ENCODE measurements around the gene CAB39.

Gene CAB39

DNA sequence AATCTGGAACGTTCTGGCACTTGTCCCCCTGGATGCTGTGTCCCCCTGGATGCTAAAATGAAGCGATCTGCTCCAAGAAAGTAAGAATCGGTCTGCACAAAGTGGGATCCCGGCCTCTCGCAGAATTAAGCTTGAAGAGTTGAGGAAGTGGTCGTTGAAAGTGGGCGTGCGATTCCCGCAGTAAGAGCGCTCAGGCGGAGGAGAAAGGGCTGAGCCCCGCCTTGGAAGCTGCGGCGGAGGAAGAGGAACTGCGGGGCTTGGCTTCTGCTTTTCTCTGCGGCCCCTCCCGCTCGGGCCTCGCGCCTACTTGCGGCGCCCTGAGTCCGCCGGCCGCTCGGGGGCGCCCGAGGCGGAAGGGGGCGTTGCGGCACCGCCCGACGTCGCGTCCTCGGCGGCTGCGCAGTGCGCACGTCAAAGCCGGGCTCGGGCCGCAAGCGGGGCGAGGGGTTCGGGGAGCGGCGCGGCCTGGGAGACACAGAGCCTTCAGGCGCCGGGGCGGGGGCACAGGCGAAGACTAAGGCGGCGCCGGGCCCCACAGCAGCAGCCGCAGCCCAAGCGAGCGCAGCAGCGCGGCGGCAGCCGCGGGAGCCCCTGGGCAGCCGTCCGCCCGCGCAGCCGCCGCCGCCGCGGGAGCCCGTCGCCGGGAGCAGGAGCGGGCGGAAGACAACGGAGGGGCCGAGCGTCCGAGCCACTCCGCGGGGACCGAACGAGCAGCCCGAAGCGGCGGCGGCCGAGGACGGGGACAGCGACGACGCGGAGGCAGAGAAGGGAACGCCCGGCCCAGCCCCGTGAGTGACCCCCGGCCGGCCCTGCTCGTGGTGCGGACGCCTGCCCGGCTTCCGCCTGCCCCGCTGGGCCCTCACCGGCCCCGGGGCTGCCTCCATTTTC is at the start of gene CAB39:
CAB39 (plus strand) TSS at position 400 of the 888 bp plus-strand sequence. CDS start 47,160 bp downstream, outside the sequence.
- peak; percentile 94 for DNase-seq

DNA sequence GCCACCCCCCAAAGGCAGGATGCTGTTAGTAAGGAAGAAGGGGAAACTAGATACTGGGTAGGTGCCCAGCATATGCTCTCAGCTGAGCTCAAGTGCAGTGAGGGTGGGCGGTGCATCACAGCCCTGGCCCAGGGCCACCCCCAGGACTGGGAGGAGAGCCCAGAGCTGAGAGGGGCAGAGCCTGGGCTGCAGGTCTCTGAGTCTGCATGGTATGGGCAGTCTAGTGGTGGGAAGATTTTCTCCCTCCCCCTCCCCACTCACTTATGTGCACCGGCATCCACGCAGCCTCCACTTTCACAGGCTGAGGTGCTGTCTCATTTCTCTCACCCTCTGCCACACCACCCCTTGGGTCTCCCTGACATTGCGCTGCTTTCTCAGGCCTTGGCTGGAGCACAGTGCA is 48.5 kb upstream of the CAB39 start:
- peak; percentile 52 for DNase-seq

DNA sequence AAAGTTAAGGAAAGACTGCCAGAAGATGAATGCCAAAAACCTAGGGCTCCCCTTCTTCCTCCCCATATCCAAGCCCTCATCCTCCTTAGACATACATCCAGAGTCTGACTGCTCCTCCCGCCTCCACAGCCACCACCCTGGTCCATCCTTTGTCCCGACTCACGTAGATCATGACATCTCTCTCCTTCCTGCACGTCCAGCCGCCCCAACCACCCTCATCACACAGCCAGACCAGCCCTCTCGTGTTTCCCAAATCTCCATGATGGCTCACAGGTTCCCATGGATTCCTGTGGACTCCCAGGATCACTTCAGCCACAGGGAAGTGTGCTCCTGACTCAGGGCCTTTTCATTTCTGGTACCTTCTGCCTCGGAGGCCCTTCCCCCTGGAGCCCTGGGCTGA is 47.8 kb upstream of the CAB39 start:
- no peak for DNase-seq

DNA sequence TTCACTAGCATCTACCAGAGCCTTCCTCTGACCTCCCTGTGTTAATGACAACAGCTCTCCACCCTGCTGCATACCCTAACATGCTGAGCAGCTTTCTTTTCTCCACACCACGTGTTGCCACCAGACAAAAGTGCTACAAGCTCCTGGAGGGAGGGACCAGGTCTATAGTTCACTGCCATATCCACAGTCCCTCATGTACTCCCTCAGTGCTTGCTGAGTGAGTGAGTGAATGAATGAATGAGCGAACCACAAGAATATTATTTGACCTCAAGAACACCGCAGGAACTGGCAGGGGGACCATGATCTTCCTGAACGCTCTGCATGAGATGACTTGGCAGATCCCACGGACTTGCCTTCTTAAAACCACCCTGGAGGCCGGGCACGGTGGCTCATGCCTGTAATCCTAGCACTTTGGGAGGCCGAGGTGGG is 47.4 kb upstream of the CAB39 start:
- DNase-seq = no peak

DNA sequence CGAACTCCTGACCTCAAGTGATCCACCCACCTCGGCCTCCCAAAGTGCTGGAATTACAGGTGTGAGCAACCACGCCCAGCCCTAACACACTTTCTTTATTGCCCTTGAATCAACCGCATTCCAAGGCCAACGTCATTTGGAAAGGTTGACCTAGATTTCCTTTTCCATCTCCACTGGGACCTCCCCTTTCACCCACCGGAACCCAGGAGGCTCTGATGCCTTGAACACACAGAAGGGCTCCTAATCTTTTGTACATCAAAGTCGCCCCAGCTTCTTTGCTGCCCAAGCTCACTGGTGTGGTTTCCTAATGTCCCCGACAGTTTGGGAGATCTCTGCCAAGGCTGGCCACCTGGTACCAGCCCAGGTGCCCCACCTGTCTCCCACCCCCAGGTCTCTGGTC is 46.2 kb upstream of the CAB39 start:
- DNase-seq = no peak

DNA sequence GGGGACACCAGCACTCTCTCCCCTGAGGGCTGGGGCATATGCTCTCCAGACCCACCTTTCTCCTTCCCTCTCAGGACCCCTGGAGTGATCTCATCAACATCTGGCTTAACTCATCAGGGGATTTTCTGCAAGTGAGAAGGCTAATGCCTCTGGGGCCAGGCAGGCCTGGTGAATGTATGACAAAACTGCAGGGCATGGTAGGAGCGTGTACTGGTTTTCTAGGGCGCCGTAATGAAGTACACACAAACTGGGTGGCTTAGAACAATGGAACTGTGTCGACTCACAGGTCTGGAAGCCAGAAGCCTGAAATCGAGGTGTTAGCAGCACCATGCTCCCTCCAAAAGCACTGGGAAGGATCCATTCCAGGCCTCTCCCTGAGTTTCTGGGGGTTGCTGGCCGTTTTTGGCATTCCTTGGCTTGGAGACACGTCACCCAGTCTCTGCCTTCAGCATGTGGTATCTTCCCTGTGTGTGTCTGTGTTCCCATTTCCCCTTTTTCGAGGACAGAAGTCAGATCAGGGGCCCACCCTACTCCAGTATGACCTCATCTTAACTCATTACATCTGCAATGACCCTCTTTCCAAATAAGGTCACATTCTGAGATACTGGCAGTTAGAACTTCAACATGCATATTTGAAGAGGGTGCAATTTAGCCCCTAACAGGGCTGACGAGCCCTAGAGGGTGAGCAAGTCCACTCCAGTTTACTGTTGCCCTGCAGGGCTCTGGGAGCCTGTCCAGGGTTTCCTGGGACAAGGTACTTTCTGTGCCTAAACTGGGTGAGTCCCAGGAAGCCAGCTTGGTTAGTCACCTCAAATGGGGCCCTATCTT is 45.5 kb upstream of the CAB39 start:
- DNase-seq = no peak

DNA sequence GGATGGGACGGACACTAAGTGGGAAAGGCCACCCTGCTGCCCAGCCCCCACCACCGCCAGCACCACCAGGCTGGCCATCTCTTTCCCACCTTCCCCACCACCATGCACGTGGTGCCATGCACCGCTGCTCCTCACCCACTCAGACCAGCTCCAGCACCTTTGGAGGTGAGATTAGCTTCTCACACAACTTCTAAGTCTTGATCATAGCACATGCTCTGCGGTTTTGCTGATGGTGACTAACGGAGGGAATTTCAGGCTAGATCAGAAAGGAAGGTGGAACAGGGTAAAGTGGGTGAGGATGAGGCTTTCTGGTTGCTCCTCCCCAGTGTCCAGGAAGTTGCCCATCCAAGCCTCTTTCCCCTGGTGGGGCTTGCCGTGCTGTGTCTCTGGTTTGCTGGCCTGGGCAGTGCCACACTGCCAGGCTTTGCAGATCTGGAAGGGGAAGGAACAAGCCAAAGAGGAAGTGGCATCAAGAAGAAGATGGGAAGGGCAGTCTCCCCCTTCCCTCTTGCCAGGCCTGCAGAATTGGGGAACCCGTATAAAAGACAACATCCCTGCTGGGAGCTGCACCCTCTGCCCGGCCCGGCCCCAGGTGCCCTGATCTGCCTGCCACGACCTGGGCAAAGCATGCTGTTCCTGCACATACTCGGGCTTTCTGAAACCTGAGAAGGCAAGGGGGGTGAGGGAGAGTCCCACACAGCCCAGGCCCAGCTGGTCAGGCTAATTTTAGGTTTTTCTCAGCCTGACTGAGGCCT is 44.3 kb upstream of the CAB39 start:
- DNase-seq = peak; percentile 75

DNA sequence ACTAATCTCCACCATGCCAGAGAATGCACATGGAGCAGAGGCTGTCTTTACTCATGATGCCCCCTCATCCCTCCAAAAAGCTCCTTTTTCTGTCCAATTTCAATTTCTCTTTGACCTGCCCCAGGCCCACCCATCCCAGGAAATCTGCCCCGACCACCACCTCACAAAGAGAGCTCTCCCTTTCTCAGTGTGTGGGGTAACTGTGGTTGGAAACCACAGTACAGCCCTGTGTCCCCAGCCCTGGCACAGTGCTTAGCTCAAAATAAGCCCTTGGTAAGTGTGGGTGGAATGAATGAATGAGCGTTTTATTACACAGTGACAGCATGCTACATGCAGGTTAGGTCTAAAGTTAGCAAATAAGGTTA is 43.7 kb upstream of the CAB39 start:
- DNase-seq = no peak

DNA sequence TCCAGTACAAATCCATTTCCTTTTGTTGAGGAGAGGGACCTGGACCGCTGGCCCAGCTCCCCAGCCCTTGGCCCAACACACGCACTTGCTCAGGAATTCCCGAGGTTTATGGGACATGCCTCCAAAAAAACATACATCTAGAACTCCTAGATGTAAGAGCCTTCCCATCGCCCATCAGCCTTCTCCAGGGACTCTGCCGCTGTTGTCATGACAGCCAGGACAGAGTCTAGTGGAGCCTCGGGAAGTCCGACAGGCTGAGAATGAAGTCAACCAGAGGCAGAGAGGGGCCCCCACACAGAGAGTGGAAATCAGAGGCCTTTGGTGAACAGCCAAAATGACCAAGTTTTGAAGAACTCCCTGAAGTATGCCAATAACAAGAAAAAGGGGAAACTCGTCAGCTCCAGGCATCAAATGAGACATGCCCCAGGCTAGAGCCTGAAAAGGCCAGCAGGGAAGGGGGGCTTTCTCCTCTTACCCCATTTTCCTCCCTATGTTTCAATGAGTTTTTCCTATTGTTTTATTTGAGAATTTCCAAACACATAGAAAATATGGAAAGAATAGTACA is 43.2 kb upstream of the CAB39 start:
- DNase-seq = no peak

DNA sequence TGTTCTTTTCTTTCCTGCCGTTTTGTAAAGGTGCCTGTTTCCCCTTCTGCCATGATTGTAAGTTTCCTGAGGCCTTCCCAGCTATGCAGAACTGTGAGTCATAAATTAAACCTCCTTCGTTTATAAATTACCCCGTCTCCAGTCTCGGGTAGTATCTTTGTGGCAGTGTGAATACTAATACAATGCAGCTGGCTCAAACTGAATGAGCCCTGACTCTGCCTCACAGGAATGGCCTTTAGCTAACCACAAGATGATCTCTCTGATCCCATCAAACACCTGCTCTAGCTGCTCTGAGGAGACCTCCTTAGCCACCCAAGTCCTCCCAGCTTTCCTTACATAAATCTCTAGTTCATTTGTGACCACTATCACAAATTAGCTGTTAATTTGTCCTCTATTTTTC is 41.5 kb upstream of the CAB39 start:
- DNase-seq = no peak

DNA sequence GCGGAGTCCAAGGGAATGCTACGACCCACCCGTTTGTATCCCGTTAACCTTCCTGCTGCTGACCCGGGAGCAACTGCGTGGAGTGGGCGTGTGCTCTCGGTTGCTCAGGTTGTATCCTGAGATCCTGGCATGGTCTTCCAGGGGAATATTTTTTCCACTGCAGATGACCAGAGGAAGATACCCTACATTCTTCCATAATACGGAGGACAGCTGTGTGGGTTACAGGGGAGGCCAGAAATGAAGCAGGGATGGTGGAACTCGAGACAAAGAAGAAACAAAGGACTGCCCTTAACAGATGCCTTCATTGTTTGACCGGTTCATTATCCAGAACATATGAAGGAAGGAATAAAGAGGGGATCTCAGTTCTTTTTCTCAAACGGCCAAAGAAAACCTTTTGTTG is 39.8 kb upstream of the CAB39 start:
- no peak for DNase-seq

DNA sequence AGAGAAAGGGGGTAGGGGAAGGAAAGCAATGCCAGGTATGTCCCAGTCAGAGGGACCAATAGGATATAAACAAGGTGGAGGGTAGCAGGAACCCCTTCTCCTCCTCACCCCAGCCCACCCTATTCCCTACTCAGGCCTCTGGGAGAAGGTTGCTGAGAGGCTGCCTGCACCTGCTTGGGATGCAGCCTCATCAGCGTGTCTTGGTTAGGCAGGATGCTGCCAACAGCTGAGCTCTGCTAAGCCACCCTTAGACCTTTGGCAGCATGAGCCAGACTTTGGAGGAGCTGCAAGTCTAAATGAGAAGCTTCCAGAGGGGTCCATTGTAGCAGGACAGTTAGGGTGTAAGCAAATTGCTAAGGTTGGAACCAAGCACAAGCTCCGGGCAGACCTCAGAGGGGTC is 38.2 kb upstream of the CAB39 start:
- no peak for DNase-seq

DNA sequence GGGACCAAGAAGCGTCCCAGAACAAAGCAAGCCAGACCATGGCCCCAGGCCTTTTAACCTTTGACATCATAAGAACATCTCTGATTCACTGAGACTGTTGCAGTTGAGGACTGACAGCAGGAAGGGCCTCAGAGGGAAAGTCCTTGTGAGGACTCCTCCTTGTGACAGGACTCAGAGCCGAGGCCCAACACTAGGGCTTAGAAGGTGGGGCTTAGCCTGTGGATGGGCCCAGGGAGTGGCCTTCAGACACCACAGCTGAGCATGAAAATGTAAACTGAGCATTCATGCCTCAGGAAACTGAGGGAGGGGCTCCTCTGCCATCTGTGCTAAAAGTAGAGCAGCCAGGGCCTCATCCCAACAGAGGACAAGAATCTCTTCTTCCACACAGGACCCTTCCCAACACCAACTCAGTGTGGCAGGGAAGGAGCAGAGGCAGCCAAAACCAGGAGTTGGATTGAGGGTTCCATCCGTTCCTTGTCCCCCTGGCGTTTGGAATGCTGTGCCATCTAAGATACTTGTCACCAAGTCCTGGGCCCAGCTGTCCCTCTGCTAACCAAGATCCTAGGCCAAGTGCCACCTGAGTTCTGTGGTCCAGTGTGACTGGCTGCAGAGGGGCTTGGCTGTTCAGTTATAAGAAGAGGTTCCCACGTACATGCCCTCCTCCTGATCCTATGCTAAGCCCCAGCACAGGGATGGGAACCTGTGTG is 37.5 kb upstream of the CAB39 start:
- no peak for DNase-seq

DNA sequence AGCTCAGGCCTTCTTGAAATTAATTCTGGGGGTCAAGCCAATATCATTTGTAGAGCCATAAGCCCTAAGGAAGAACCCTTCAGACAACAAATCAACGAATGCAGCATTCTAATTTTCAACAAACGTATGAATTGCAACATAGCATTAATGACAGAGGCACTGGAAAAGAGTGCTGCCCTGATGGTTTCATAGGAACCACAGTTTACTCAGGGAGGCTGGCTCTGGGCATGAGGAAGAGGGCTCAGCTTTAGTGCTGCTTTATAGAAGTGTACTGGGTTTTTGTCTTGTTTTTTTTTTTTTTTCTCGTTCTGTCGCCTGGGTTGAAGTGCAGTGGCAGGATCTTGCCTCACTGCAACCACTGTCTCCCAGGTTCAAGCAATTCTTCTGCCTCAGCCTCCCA is 36.1 kb upstream of the CAB39 start:
- DNase-seq = no peak

DNA sequence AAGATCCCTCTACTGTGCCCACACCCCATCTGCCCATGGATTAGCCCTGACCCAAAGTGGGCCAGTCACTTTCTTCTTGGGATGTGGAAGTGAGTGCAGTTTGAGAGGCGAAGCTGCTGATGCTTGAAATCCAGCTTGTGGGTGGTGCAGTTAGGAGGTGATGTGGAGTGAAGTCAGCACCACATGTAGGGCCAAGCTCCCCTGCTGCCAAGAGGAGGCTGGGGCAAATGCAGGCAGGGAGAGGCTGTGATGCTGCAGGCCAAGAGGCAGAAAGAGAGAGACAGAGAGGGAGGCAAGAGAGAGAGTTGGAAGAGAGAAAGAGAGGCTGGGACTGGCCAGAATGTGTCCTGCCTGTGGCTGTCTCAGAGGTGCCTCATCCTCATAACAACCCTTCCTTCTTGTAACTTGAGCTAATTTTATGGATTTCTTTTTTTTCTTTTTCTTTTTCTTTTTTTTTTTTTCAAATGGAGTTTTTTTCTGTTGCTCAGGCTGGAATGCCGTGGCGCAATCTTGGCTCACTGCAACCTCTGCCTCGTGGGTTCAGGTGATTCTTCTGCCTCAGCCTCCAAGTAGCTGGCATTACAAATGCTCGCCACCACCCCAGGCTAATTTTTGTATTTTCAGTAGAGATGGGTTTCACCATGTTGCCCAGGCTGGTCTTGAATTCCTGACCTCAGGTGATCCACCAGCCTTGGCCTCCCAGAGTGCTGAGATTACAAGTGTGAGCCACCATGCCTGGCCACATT is 35.3 kb upstream of the CAB39 start:
- no peak for DNase-seq

DNA sequence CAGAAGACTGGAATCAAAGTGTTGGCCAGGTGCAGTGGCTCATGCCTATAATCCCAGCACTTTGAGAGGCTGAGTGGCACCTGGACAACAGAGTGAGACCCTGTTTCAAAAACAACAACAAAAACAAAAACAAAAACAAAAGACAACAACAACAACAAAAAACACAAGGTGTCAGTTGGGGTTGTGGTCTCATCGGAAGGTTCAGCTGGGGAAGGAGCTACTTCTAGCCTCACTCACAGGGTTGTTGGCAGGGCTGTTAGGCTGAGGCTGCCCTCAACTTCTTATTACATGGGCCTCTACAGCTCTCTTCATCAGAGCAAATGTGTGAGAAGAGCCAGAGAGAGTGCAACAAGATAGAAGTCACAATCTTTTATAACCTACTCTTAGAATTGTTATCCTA is 34.6 kb upstream of the CAB39 start:
- no peak for DNase-seq

DNA sequence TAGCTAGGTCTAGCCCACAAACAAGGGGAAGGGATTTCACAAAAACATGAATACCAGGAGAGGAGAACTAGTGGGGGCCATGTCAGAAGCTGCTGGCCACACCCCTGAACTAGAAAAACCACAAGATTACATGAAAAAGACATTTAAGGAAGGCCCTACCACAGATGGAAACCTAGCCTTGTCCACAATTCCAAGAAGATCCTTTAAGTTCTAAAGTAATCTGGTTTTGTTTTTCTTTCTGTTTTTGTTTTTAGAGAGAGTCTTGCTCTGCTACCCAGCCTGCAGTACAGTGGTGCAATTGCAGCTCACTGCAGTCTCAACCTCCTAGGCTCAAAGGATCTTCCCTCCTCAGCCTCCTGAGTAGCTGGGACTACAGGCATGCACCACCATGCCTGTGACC is 34.2 kb upstream of the CAB39 start:
- DNase-seq = no peak

DNA sequence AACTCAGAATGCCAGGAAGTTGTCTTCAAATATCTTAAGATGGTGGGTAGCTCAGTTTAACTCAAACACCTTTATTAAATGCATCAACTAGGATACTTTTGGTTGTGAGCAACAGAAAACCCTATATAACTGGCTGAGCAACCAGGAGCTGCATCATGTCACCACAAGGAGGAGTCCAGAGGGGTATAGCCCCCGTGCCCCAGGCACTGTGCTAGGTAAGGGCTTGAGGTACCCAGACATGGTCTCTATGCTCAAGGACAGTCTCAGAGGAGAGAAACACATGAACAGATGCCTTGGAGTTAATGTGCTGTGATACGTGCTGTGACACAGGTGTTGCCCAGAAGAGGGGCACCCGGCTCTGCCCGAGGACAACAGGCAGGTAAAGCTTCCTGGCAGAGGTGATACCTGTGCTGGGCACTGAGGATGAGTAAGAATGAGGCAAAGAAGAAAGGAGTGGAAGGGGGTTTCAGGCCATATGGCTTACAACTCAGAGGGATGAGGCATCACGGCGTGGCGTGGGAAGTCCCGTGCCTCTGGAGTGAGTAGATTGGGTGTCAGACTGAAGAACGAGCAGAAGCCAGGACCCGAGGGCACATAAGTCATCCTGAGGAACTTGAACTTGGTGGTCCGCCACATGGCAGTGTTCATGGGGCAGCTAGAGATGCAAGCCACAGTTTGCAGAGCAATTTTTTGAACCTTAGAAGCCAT is 32.0 kb upstream of the CAB39 start:
- no peak for DNase-seq

DNA sequence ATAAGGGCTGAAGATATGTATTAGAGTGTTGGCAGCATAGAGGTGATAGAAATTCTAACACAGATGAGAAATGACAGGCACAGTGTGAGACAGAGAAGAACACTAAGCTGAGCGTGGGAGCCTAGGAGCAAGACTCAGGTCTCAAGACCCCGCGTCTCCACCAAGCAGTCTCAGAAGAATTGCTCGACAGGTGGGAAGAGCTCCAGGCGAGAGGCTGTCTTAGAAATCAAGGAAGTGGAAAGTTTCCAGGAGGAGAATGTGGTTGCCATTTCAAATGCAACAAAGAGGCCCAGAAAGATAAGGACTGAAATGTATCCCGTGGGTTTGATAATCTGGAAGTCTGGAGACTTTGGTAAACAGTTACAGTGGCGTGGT is 31.5 kb upstream of the CAB39 start:
- DNase-seq = no peak

DNA sequence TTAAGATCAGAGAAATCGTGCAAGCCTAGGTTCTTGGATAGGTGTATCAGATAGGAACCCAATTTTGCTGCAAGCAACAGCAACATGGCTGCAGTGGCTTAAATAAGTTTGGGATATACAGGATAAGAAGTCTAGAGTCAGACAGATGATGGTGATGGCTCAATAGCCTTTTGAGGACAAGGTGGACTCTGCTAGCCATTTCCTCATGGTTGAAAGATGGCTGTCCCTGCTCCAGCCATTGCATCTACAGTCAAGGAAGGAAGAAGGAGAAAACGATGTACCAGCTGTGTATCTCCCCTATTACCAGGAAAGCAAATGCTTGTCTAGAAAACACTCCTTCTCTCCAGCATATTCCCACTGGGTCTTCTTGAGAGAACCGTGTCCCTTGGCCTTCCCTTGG is 30.1 kb upstream of the CAB39 start:
- no peak for DNase-seq
